GM21447 (cell line): ENCODE data around the gene DPT.

Source experiments
- ATAC-seq: cut with Tn5 transposase; IDR thresholded peaks from one replicate; pipeline ENCODE4 v1.9.1; 2021; ENCODE audit not compliant: unreplicated experiment

Gene DPT

GRCh38 chr1:168706391-168706992 is 22.5 kb downstream of the DPT start:
- ATAC-seq: no peak

GRCh38 chr1:168700575-168701268 is 28.3 kb downstream of the DPT start:
- ATAC-seq: no peak

GRCh38 chr1:168698453-168698852 is 30.6 kb downstream of the DPT start:
- ATAC-seq: no peak

GRCh38 chr1:168697356-168698126 is 31.5 kb downstream of the DPT start:
- no peak for ATAC-seq

- no peak for ATAC-seq
Observed at GRCh38 chr1:168696125-168696760, 32.8 kb downstream of the DPT start.

- ATAC-seq: no peak
Observed at GRCh38 chr1:168693872-168694238, 35.2 kb downstream of the DPT start.

- no peak for ATAC-seq
Observed at GRCh38 chr1:168693197-168693871, 35.7 kb downstream of the DPT start.

GRCh38 chr1:168692472-168692871 is 36.5 kb downstream of the DPT start:
- no peak for ATAC-seq

- ATAC-seq: no peak
Observed at GRCh38 chr1:168691541-168691940, 37.5 kb downstream of the DPT start.

- ATAC-seq: no peak
Observed at GRCh38 chr1:168689726-168690602, 39.0 kb downstream of the DPT start.

GRCh38 chr1:168689327-168689657 is 39.7 kb downstream of the DPT start:
- no peak for ATAC-seq

GRCh38 chr1:168688644-168689326 is 40.2 kb downstream of the DPT start:
- no peak for ATAC-seq

GRCh38 chr1:168687816-168688215 is 41.2 kb downstream of the DPT start:
- no peak for ATAC-seq

GRCh38 chr1:168686666-168687065 is 42.3 kb downstream of the DPT start:
- no peak for ATAC-seq

- no peak for ATAC-seq
Observed at GRCh38 chr1:168683871-168684270, 45.1 kb downstream of the DPT start.

- ATAC-seq: no peak
Observed at GRCh38 chr1:168676861-168677260, 52.1 kb downstream of the DPT start.

- no peak for ATAC-seq
Observed at GRCh38 chr1:168676029-168676812, 52.8 kb downstream of the DPT start.

- no peak for ATAC-seq
Observed at GRCh38 chr1:168673974-168674683, 54.9 kb downstream of the DPT start.
